ENCODE data around the gene CA5A. TPM values are rescaled to one million over a fixed set of nuclear protein-coding genes. Genes with fewer than 3 reads are reported as not detected.
"Not testable (repeated sequence)": the region's sequence is repeated elsewhere in the genome, so short reads cannot be mapped to it uniquely, and the experiment has no call there.

The CA5A gene
- total and polyA plus RNA-seq, 9 donors, result 0.02 to 0.05 TPM; not detected in 7

DNA sequence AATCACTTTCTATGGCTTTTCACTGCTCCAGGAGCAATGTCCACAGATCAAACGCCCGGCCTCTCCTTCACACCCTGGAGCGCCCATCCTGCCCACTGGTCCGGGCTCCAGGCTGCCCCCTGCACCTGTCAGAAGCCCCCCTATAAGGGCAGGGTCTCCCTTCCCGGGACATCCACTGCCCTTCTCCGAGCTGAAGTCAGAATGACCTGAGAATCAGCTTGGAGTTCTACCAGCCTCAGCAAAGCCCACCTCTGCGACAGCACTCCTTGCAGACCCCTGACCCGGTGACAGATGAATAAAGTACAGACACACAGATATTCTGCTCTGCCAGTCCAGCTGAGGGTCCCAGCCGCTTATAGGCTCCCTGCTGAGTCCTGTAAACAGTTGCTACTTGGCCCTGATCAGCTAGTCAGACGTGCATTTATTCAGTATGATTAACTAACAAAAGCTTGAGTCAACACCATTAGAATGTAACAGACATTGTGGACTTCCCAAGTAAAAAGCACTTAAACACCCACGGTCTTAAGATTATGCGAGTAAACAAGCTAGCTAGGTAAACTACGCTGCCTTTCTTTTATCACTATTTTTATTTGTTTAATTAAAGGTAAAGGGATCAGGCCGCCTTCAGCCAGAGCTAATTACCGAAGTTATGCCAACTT is 71.9 kb downstream of the CA5A start:
- Histone ChIP-seq H3K9me3 (no peaks in the 10 kb centered on the region), H3K27me3 (no peaks in the 10 kb centered on the region), H3K27ac (no peak overlapping the region), H3K36me3 (no peaks in the 10 kb centered on the region), H3K4me3 (no peak overlapping the region), H3K4me1 (ENCODE audit: insufficient read depth) (peaks cover 4% of the 10 kb centered on the region)
- 87 to 92% (median 88%) methylated on average over 15 of the region's 15 CpGs for WGBS, 3 donors
- TF ChIP-seq POLR2A (IDR thresholded peaks at IDR 0.05) (no peak), EP300 (IDR thresholded peaks at IDR 0.05) (no peak)
- TF ChIP-seq, protein P1, sequence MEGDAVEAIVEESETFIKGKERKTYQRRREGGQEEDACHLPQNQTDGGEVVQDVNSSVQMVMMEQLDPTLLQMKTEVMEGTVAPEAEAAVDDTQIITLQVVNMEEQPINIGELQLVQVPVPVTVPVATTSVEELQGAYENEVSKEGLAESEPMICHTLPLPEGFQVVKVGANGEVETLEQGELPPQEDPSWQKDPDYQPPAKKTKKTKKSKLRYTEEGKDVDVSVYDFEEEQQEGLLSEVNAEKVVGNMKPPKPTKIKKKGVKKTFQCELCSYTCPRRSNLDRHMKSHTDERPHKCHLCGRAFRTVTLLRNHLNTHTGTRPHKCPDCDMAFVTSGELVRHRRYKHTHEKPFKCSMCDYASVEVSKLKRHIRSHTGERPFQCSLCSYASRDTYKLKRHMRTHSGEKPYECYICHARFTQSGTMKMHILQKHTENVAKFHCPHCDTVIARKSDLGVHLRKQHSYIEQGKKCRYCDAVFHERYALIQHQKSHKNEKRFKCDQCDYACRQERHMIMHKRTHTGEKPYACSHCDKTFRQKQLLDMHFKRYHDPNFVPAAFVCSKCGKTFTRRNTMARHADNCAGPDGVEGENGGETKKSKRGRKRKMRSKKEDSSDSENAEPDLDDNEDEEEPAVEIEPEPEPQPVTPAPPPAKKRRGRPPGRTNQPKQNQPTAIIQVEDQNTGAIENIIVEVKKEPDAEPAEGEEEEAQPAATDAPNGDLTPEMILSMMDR (IDR thresholded peaks at IDR 0.05), result no peak
- DNase-seq, result no peak
- intact Hi-C loops (cut with DNase I), result no loop called here

DNA sequence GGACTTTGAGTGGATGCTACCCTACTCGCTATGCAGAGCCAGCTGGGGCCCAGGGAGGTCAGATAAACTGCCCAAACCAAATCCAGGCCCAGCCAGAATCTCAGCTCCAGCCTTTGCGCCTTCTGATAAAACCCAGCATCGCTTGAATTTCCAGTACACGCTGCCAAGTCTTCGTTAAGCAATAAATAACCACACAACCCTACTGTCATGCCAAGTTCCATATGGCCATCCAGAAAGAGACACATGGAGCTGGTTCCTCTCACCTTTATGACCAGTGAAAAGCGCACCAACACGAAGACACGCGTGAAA is 73.0 kb downstream of the CA5A start:
- H3K4me3 ChIP-seq; DNase-seq; intact Hi-C loops (cut with DNase I); H3K4me1 ChIP-seq (ENCODE audit: insufficient read depth); H3K36me3 ChIP-seq; H3K9me3 ChIP-seq; H3K27me3 ChIP-seq; H3K27ac ChIP-seq: not testable (repeated sequence)
- WGBS, 3 donors, result 84 to 90% (median 85%) methylated on average over 9 of the region's 9 CpGs

DNA sequence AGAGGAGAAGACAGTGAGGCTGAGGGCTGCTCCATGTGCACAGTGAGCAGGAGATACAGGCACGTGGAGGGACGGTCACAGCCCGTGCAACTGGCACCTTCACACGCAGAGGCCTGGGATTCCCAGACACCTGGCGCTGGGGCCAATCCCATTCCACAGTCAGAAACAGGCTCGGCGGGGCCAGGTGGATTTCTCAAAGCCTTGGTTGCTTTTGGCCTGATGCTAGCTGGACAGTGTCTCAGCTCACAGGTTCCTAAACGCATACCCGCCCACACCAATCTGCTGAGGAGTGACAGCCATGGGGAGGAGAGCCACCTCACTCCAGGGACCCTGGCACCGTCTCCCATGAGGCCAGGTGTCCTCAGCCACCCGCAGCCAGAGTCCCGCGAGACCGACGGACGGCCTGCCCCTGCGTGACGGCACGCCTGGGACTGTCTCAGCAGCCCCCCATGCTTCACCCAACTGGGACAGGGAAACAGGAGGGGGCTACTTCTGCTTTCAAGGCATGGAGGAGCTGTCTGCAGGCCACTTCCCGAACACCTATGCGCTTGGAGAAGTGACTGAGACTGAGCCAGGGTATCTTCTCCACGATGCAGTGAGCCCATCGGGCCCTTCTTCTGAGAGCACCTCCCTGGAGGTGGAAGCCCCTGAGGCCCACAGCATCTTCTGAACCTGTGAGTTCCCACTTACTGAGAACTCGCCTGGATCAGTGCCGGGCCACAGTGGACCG is 73.6 kb downstream of the CA5A start:
- WGBS, 3 donors, result 90 to 95% (median 93%) methylated on average over 25 to 26 of the region's 26 CpGs
- H3K4me1 ChIP-seq (ENCODE audit: insufficient read depth); H3K36me3 ChIP-seq; H3K4me3 ChIP-seq; intact Hi-C loops (cut with DNase I); H3K27me3 ChIP-seq; H3K9me3 ChIP-seq; H3K27ac ChIP-seq: not testable (repeated sequence)
- peak in 1 of 5 donors; percentile 15 for DNase-seq

DNA sequence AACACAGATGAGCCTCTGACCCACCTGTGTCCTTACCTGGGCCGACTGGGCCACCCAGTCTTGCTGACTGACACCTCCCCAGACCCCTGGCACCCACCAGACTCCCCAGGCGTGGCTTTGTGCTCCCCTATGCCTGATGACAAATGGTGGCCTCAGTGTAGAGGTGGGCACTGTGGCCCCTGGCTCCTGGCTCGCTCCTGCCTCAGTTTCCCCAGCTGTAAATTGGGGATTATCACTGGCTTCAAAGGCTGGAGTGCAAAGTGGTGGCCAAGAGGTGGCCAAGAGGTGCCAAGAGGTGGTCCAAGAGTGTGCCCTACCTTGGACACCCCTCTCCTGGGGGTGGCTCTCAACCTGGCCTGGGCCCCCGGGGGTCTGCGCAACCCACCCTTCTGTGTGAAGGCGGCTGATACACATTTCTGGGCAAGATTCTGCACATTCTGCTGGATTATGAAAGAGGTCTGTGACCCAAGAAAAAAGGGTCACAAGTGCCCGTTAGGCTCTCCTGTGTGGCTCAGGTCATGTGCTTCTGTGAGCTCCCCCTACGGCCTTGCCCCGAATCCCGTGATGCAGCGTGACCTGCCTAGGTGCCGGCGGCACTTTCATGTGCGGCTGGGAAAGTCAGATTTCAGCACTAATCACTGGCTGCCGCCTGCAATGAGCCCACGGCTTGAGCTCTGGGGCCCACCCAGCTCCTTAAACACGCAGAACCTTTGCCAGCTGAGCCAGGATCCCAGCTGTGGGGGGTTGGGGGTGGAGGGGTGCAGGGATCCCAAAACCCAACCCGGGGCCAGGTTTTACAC is 74.8 kb downstream of the CA5A start:
- H3K4me3 ChIP-seq; H3K27ac ChIP-seq; H3K27me3 ChIP-seq; H3K36me3 ChIP-seq; H3K9me3 ChIP-seq; intact Hi-C loops (cut with DNase I); H3K4me1 ChIP-seq (ENCODE audit: insufficient read depth): not testable (repeated sequence)
- WGBS, 3 donors, result 89 to 94% (median 90%) methylated on average over 18 of the region's 18 CpGs
- DNase-seq, result peak in 1 of 5 donors; percentile 14

DNA sequence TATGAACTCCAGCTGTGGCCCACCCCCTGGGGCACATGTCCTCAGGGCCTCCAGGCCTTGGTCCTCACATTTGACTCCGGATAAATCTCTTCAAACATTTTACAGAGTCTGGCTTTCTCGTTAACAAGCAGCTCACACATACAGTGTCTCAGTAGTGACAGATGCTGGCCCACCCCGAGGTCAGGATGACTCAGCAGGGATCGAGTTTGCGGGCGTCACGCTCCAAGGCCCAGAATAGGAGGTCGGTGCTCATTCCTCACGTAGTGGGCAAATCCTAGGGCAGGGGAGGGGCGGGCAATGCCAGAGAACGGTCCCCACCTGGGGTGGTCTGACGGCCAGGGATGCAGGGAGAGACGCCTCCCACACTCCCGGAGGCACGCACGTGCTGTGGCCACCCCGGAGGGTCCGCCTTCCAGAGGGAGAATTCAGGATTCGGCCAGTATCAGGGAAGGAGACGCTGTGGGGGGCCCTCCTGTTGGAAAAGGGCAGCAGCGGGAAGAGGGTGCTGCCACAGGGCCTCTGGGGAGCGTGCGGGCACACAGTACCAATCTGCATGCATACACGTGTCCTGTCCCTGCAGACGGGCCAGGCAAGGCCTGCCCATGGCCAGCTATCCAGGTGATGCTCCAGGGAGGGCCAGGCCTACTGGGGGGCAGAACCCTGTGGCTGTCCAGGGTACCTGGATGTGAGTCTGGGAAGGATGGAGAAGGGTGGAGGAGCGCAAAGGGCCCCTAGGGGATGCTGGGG is 75.6 kb downstream of the CA5A start:
- intact Hi-C loops (cut with DNase I), result no loop called here
- 38 to 55% (median 47%) methylated on average over 24 to 26 of the region's 26 CpGs for WGBS, 3 donors

DNA sequence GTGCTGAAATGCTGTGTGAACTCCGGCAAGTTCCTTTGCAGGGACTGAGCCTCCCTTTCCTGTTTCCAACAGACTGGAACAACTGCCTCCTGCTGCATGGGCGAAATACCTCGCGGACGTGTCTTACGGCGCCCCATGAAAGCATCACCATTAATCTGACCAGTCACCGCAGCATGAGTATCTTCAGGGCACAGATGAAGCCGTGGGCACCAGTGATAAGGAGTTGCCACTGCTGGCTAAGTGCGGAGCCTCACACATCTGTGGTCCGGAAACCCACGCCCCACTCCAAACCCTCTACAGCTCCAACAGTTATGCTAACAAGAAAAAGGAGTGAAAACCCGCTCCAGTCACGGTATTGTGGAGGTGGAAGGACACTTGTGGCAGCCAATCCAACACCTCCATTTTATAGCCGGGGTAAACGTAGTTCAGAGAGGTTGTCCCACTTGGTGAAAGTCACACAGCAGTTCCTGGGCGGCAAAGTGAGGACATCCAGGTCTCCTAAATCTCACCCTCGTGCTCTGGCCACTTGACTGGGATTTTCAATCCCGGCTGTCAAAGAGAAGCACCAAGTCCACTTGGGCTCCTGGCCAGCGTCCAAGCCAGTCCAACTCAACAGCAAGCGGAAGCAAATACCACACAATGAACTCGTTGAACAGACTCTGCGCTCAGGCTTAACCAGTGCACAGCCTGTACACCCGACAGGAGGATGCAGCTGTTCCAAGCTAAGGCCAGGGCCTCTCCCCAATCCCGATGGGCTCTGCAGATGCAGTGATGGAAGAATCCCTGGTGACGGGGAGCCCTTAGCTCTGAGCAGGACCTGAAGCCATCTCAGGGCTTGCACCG is 78.0 kb downstream of the CA5A start:
- peak in 1 of 5 donors; percentile 39 for DNase-seq
- not testable (repeated sequence) for H3K4me1 ChIP-seq (ENCODE audit: insufficient read depth); H3K27me3 ChIP-seq; H3K9me3 ChIP-seq; H3K36me3 ChIP-seq; H3K27ac ChIP-seq; H3K4me3 ChIP-seq
- 74 to 77% (median 76%) methylated on average over 27 of the region's 27 CpGs for WGBS, 3 donors
- intact Hi-C loops (cut with DNase I), result loop anchor here in 1 of 4 donors (10.0 kb wide), 1 partner anchor 74 kb away; no protein-coding TSS in a partner anchor

More for the DNA sequence above, 75.6 kb downstream of the CA5A start:
- H3K4me3 ChIP-seq, result no peak overlapping the region
- TF ChIP-seq, protein P1 (IDR thresholded peaks at IDR 0.05), result no peak
- TF ChIP-seq POLR2A (IDR thresholded peaks at IDR 0.05) (no peak), EP300 (IDR thresholded peaks at IDR 0.05) (no peak)
- DNase-seq, result peak in 2 of 5 donors; percentile 47 to 53
- no peaks in the 10 kb centered on the region for H3K36me3 ChIP-seq
- H3K27me3 ChIP-seq, result no peaks in the 10 kb centered on the region
- H3K27ac ChIP-seq, result no peak overlapping the region
- no peaks in the 10 kb centered on the region for H3K9me3 ChIP-seq
- peaks cover 3% of the 10 kb centered on the region for H3K4me1 ChIP-seq (ENCODE audit: insufficient read depth)
